ENCODE measurements around the gene MACROD1.

MACROD1 gene

DNA sequence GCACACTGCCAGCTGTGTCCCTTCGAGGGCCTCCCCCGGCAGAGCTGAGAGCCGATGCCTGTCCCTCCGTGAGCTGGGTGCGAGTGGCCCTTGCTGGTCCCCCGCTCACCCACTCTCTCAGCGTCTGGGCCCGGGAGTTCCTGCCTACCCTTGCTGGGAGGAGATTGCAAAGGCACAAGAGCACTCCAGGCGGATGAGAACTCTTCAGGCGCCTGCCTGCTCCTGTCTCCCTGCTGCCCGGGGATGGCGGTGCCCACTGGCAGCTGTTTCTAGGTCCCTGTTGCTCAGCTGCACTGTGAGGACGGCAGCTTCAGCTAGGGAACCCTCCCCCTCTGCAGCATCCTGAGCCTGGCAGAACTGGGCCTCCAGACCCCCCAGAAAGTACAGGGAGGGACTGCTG, 69.1 kb downstream of the MACROD1 start:
- intact Hi-C loops (cut with DNase I; ENCODE audit: low total_unique reads) = no loop called here
- Histone ChIP-seq H3K36me3 (no peaks in the 10 kb centered on the region), H3K27ac (no peak overlapping the region), H3K4me1 (no peaks in the 10 kb centered on the region), H3K4me3 (no peak overlapping the region), H3K27me3 (no peaks in the 10 kb centered on the region), H3K9me3 (no peaks in the 10 kb centered on the region)
- no peak for DNase-seq
- no peak for TF ChIP-seq CTCF (IDR thresholded peaks at IDR 0.05)

- Histone ChIP-seq H3K36me3 (no peaks in the 10 kb centered on the region), H3K4me1 (no peaks in the 10 kb centered on the region), H3K27me3 (no peaks in the 10 kb centered on the region), H3K4me3 (no peak overlapping the region), H3K27ac (no peak overlapping the region), H3K9me3 (no peaks in the 10 kb centered on the region)
- TF ChIP-seq CTCF (IDR thresholded peaks at IDR 0.05) = no peak
- intact Hi-C loops (cut with DNase I; ENCODE audit: low total_unique reads) = no loop called here
- no peak for DNase-seq
These were observed 70.0 kb downstream of the MACROD1 start for GRCh38 chr11:64095949-64096348.

DNA sequence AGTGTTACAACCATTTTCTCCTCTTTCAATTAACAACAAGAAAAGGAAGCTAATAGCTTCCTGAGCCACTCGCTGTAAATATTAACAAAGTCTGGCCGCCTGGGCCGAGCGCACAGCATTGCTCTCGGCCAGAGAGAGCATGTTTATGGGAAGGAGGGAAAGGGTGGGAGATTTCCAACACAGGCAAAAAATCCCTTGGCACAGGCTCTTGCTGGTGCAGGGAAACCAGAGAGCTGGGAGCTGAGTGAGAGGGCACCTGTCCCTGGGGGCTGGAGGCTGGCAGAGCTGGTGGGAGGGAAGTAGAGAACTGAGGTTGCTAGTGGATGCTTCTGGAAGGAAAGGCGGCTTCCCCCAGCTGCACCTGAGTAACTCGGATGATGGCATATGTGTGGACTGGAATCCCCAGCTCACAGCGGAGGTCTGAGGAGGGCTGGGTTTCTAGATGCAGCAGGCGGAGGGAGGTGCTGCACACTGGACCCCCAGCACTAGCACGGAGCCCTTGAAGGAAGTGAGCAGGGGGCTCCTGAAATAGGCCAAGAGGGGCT, 70.6 kb downstream of the MACROD1 start:
- no peak overlapping the region for H3K27ac ChIP-seq
- no peaks in the 10 kb centered on the region for H3K36me3 ChIP-seq
- H3K4me1 ChIP-seq = no peaks in the 10 kb centered on the region
- no peaks in the 10 kb centered on the region for H3K27me3 ChIP-seq
- H3K9me3 ChIP-seq = no peaks in the 10 kb centered on the region
- intact Hi-C loops (cut with DNase I; ENCODE audit: low total_unique reads) = no loop called here
- DNase-seq = no peak
- H3K4me3 ChIP-seq = no peak overlapping the region
- no peak for TF ChIP-seq CTCF (IDR thresholded peaks at IDR 0.05)

DNA sequence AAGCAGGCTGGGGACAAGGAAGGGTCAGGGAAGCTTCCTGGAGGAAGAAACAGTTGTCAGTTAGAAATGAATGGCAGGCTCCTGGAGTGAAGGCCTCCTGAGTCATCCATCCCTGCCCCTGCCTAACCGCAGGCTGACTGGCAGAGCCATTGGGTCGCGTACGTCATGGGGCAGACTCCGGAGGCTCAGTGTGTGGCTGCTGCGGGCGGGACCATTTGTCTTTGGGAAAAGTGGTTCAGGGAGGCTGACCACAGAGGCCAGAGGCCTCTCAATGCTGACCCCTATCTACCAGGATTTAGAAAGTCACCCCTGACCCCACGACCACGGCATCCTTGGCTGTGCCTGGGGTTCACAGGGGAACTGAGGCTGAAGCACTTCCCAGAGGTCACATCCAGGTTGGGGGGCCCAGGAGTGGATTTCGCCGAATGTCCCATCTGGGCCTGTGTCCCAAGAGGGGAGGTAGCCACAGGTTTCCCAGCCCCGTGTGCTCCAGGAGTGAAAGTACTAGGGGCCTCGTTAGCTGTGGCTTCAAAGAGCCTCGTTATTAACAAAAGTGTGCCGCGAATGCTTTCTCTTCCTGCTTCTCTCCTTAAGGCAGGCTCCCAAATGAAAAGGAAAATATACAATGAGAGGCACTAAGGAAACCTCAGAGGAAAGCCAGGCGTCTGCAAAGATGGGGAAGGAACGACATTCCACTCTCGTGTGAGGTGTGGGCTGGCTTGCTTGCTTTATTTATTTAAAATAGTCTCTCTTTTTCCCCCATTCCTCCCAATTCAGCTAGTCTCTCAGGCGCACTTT, 71.3 kb downstream of the MACROD1 start:
- Histone ChIP-seq H3K4me1 (no peaks in the 10 kb centered on the region), H3K9me3 (no peaks in the 10 kb centered on the region), H3K27ac (no peak overlapping the region), H3K4me3 (no peak overlapping the region), H3K36me3 (no peaks in the 10 kb centered on the region), H3K27me3 (no peaks in the 10 kb centered on the region)
- intact Hi-C loops (cut with DNase I; ENCODE audit: low total_unique reads) = no loop called here
- no peak for DNase-seq
- TF ChIP-seq CTCF (IDR thresholded peaks at IDR 0.05) = no peak

- DNase-seq = no peak
- Histone ChIP-seq H3K9me3 (no peaks in the 10 kb centered on the region), H3K4me1 (no peaks in the 10 kb centered on the region), H3K27me3 (no peaks in the 10 kb centered on the region), H3K4me3 (no peak overlapping the region), H3K36me3 (no peaks in the 10 kb centered on the region), H3K27ac (no peak overlapping the region)
- intact Hi-C loops (cut with DNase I; ENCODE audit: low total_unique reads) = no loop called here
- no peak for TF ChIP-seq CTCF (IDR thresholded peaks at IDR 0.05)
These were observed 72.5 kb downstream of the MACROD1 start for GRCh38 chr11:64093233-64094039.

All from tibial artery (tissue), 4 donors.